Spinal cord (tissue), 10 donors: Measurements from ENCODE around the gene LMCD1. TPM values are rescaled to one million over a fixed set of nuclear protein-coding genes. Genes with fewer than 3 reads are reported as not detected.

Experiments
- DNase-seq, 6 donors: peaks; one replicate each; pipeline versions ENCODE4 v3.0.0 to v3.0.0-alpha.2; 2013 to 2015; ENCODE audit warnings: low spot score in 6 of 6, low read depth in 4 of 6
- H3K27ac ChIP-seq: one replicate; pipeline ENCODE4 v1.5.1; 2013; ENCODE audit warnings: low read depth, low read length, control low read depth
- H3K27me3 ChIP-seq: one replicate; pipeline ENCODE4 v1.6.1; 2013; ENCODE audit warnings: low read length; ENCODE audit not compliant: control insufficient read depth, insufficient read depth
- H3K36me3 ChIP-seq: one replicate; pipeline ENCODE4 v1.6.1; 2013; ENCODE audit warnings: low read length; ENCODE audit not compliant: control insufficient read depth, insufficient read depth
- H3K4me1 ChIP-seq: one replicate; pipeline ENCODE4 v1.6.1; 2013; ENCODE audit warnings: low read length; ENCODE audit not compliant: control insufficient read depth, insufficient read depth
- H3K4me3 ChIP-seq: one replicate; pipeline ENCODE4 v1.5.1; 2013; ENCODE audit warnings: low read depth, low read length, control low read depth
- H3K9me3 ChIP-seq: one replicate; pipeline ENCODE4 v1.6.1; 2013; ENCODE audit warnings: low read length; ENCODE audit not compliant: control insufficient read depth, insufficient read depth
- WGBS: methylation state at CpG from one replicate; pipeline ENCODE4 v1.1.5; 2013; ENCODE audit warnings: missing lambda C conversion rate; ENCODE audit not compliant: insufficient coverage; 5-methylcytosine and 5-hydroxymethylcytosine counted together
- polyA plus RNA-seq, 2 donors: library from polyadenylated mRNA; unstranded; fragments of 120-200 nt; gene quantifications; one replicate each; pipeline ENCODE4 v1.2.1, GENCODE V29; 2013; ENCODE audit not compliant: insufficient read length in 2 of 2
- total RNA-seq, 2 donors: library from RNA; depleted of rRNA in 1 of 2; stranded (reverse); fragments of 120-200 nt in 1 of 2; fragments of >200 nt in 1 of 2; gene quantifications; one replicate each; pipeline versions ENCODE4 v1.2.3 to v1.2.4, GENCODE V29; 2013 to 2014
- donor health status: healthy.

Gene LMCD1
- total and polyA plus RNA-seq, 4 donors = 12.5 to 22.9 (median 17.1) TPM

DNA sequence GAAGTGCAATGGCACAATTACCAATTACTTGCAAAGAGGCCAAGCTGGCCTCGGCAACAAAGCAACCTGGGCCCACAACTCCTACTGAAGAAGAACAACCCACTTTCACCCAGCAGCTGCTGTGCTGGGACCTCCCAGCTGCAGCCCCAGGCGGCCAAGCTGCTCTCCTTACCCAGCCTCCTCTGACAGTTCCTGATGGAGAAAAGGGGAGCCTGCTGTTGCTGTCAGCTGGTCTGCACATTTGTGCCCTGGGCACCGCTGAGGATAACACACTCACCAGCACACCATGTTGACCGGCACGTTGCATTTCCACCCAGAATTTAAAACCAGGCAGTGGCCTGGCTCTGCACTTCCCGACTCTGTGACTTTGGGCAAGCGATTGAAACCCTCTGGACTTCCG is 109.3 kb downstream of the LMCD1 start:
- H3K27ac ChIP-seq = no peak overlapping the region
- WGBS = 85% methylated on average over 6 of the region's 8 CpGs
- H3K4me1 ChIP-seq = peaks cover 14% of the 10 kb centered on the region
- DNase-seq = no peak
- H3K36me3 ChIP-seq = no peaks in the 10 kb centered on the region
- no peak overlapping the region for H3K4me3 ChIP-seq
- H3K27me3 ChIP-seq = no peaks in the 10 kb centered on the region
- H3K9me3 ChIP-seq = no peaks in the 10 kb centered on the region

DNA sequence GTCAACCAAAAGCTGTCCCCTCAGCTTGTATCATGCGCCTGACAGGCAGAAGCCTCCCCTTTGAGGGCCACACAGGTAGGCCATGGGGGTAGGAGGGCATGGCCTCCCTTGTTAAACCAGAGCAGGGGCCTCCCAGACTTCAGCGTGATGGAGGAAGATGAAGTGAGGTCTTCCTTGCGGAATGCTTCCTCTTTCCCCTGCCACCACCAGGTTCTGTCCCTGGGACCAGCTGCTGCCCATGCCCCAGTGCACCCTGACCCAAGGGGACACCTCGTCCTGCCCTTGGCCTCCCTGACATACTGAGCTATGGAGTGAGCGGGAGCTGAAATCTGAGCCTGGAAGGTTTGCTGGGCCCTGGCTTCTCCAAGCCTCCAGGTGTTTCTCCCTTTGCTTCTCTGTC is 116.3 kb downstream of the LMCD1 start:
- Histone ChIP-seq H3K36me3 (no peaks in the 10 kb centered on the region), H3K27ac (no peak overlapping the region), H3K4me3 (no peak overlapping the region), H3K9me3 (peaks cover 1% of the 10 kb centered on the region), H3K4me1 (peaks cover 9% of the 10 kb centered on the region), H3K27me3 (no peaks in the 10 kb centered on the region)
- DNase-seq = no peak
- 96% methylated on average over 4 of the region's 5 CpGs for WGBS

GRCh38 chr3:8618950-8619349 is 117.3 kb downstream of the LMCD1 start:
- H3K9me3 ChIP-seq = peaks cover 1% of the 10 kb centered on the region
- no peaks in the 10 kb centered on the region for H3K27me3 ChIP-seq
- no peaks in the 10 kb centered on the region for H3K36me3 ChIP-seq
- no peak overlapping the region for H3K4me3 ChIP-seq
- WGBS = 91% methylated on average over 4 of the region's 4 CpGs
- DNase-seq = no peak
- H3K4me1 ChIP-seq = peaks cover 17% of the 10 kb centered on the region
- no peak overlapping the region for H3K27ac ChIP-seq

DNA sequence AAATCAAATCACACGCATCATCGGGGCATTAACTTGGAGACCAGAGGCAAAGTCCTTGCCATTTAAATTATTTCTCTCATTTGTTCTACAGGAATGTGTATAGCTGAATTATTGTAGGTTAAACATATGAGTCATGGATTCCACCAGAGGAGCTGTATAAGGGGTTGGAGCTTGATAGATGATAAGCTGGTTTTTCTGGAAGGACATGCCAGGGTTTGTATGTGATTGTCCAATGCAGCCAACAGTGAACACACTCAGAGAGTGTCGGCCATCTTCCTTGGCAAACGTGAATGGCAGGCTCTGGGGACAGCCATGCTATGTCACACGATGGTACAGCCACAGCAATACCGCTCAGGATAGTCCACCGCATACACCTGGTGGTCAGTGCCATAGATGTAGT is 117.9 kb downstream of the LMCD1 start:
- Histone ChIP-seq H3K4me1 (peaks cover 17% of the 10 kb centered on the region), H3K36me3 (no peaks in the 10 kb centered on the region), H3K27ac (no peak overlapping the region), H3K9me3 (peaks cover 1% of the 10 kb centered on the region), H3K4me3 (no peak overlapping the region), H3K27me3 (no peaks in the 10 kb centered on the region)
- 97% methylated on average over 5 of the region's 7 CpGs for WGBS
- DNase-seq = no peak

- DNase-seq = no peak
- WGBS = 100% methylated on average over 1 of the region's 3 CpGs
- peaks cover 17% of the 10 kb centered on the region for H3K4me1 ChIP-seq
- H3K9me3 ChIP-seq = peaks cover 1% of the 10 kb centered on the region
- no peak overlapping the region for H3K27ac ChIP-seq
- no peaks in the 10 kb centered on the region for H3K36me3 ChIP-seq
- no peak overlapping the region for H3K4me3 ChIP-seq
- no peaks in the 10 kb centered on the region for H3K27me3 ChIP-seq
Measured at GRCh38 chr3:8621141-8621540, 119.5 kb downstream of the LMCD1 start.

DNA sequence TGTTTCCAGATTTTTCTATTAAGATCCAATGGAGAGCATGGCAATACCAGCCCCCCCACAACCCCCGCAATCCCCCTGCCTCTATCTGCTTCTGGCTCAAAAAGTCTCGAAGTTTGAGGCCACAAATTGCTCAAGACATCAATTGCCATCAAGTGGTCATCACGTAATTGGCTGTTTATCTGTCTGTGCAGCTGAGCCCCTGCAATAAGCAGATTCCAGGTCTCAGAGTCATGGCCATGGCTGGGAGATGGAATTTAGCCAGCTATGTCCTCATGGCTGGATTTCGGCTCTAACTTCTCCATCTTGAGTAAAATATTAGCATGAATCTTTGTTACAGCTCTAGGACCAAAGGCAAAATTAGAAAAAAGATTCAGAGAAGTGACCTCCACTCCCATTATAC is 120.2 kb downstream of the LMCD1 start:
- no peak overlapping the region for H3K27ac ChIP-seq
- H3K4me3 ChIP-seq = no peak overlapping the region
- DNase-seq = no peak

GRCh38 chr3:8622873-8623691 is 121.5 kb downstream of the LMCD1 start:
- peak in 5 of 6 donors; percentile 58 to 92 (median 68) for DNase-seq
- Histone ChIP-seq H3K4me3 (no peak overlapping the region), H3K4me1 (peaks cover 17% of the 10 kb centered on the region), H3K27ac (no peak overlapping the region), H3K9me3 (peaks cover 1% of the 10 kb centered on the region), H3K27me3 (no peaks in the 10 kb centered on the region), H3K36me3 (no peaks in the 10 kb centered on the region)
- 51% methylated on average over 24 of the region's 24 CpGs for WGBS

More for the DNA sequence above, 120.2 kb downstream of the LMCD1 start:
- H3K27me3 ChIP-seq = no peaks in the 10 kb centered on the region
- WGBS = 90% methylated on average over 4 of the region's 4 CpGs
- H3K4me1 ChIP-seq = peaks cover 17% of the 10 kb centered on the region
- H3K36me3 ChIP-seq = no peaks in the 10 kb centered on the region
- H3K9me3 ChIP-seq = peaks cover 1% of the 10 kb centered on the region

- H3K36me3 ChIP-seq = no peaks in the 10 kb centered on the region
- no peak for DNase-seq
- H3K4me3 ChIP-seq = no peak overlapping the region
- 88% methylated on average over 14 of the region's 14 CpGs for WGBS
- no peaks in the 10 kb centered on the region for H3K27me3 ChIP-seq
- H3K27ac ChIP-seq = no peak overlapping the region
- peaks cover 1% of the 10 kb centered on the region for H3K9me3 ChIP-seq
- peaks cover 17% of the 10 kb centered on the region for H3K4me1 ChIP-seq
Measured at GRCh38 chr3:8623741-8624140, 122.1 kb downstream of the LMCD1 start.
